ENCODE measurements around the gene CA5A.

- no peak for TF ChIP-seq CTCF (IDR thresholded peaks at IDR 0.05)
- TF ChIP-seq POLR2A (IDR thresholded peaks at IDR 0.05): no peak
- TF ChIP-seq POLR2AphosphoS5 (IDR thresholded peaks at IDR 0.05): no peak
- TF ChIP-seq EP300 (IDR thresholded peaks at IDR 0.05): no peak
Measured at GRCh38 chr16:87919681-87919994, 16.7 kb downstream of the CA5A start.

Measured in suprapubic skin (tissue), 4 donors.